WTC11 (cell line): ENCODE results near the gene GRM7. TPM values are rescaled to one million over a fixed set of nuclear protein-coding genes. Genes with fewer than 3 reads are reported as not detected.

Experiments
- ATAC-seq: fragments of 200-7000 bp; cut with Tn5 transposase; 2 replicates; pipeline ENCODE4 v1.10.0; 2021; ENCODE audit warnings: mild to moderate bottlenecking, moderate library complexity
- CTCF ChIA-PET: fragments of 300-600 bp; sonication (Branson Sonifier 250); formaldehyde crosslinking; loops from one replicate; lab custom pipeline; 2021; ENCODE audit warnings: antibody characterized with exemption; lab: Charles Lee
- POLR2A ChIA-PET: fragments of 350-600 bp; sonication (Branson Sonifier 250); formaldehyde crosslinking; loops from one replicate; lab custom pipeline; 2021; ENCODE audit warnings: antibody characterized with exemption; lab: Charles Lee
- DNase-seq: peaks from one replicate; pipeline ENCODE4 v3.0.0; 2021; ENCODE audit warnings: low spot score
- H3K27ac Mint-ChIP-seq: 2 replicates; pipeline ENCODE4 v1.8.0; 2021; ENCODE audit warnings: mixed read lengths
- H3K27me3 Mint-ChIP-seq: 2 replicates; pipeline ENCODE4 v1.8.0; 2021; ENCODE audit warnings: low read depth, mild to moderate bottlenecking, moderate library complexity, mixed read lengths
- H3K36me3 Mint-ChIP-seq: 2 replicates; pipeline ENCODE4 v1.8.0; 2021; ENCODE audit warnings: mixed read lengths
- H3K4me1 Mint-ChIP-seq: 2 replicates; pipeline ENCODE4 v1.8.0; 2022; ENCODE audit warnings: mixed read lengths
- H3K4me3 Mint-ChIP-seq: 2 replicates; pipeline ENCODE4 v1.8.0; 2021; ENCODE audit warnings: mild to moderate bottlenecking, moderate library complexity, mixed read lengths
- H3K9me3 Mint-ChIP-seq: 2 replicates; pipeline ENCODE4 v1.8.0; 2021; ENCODE audit warnings: mixed read lengths
- ATF2 ChIP-seq: sonication (generic); formaldehyde crosslinking; IDR thresholded peaks from 2 replicates; pipeline ENCODE4 v1.8.1; 2022; ENCODE audit warnings: low read depth, missing genetic modification reagents, borderline replicate concordance
- ATF3 ChIP-seq: sonication (generic); formaldehyde crosslinking; conservative IDR thresholded peaks from 2 replicates; pipeline ENCODE4 v1.8.1; 2022; ENCODE audit warnings: mild to moderate bottlenecking, missing genetic modification reagents
- CBFB ChIP-seq: sonication (generic); formaldehyde crosslinking; IDR thresholded peaks from 2 replicates; pipeline ENCODE4 v1.8.1; 2022; ENCODE audit warnings: mild to moderate bottlenecking, low read depth, missing genetic modification reagents
- CTCF ChIP-seq: fragments of 200-600 bp; IDR thresholded peaks from 2 replicates; pipeline ENCODE4 v1.8.0; 2022; ENCODE audit warnings: antibody characterized with exemption
- E2F1 ChIP-seq: sonication (generic); formaldehyde crosslinking; IDR thresholded peaks from 2 replicates; pipeline ENCODE4 v1.8.0; 2022; ENCODE audit warnings: mild to moderate bottlenecking, missing genetic modification reagents
- E2F5 ChIP-seq: sonication (generic); formaldehyde crosslinking; IDR thresholded peaks from 2 replicates; pipeline ENCODE4 v1.8.1; 2022; ENCODE audit warnings: mild to moderate bottlenecking, moderate library complexity, missing genetic modification reagents
- IRF2 ChIP-seq: sonication (generic); formaldehyde crosslinking; IDR thresholded peaks from 2 replicates; pipeline ENCODE4 v1.8.0; 2022; ENCODE audit warnings: low read depth, missing genetic modification reagents, borderline replicate concordance
- JAZF1 ChIP-seq: fragments of 250-450 bp; sonication (Bioruptor Pico); IDR thresholded peaks from 2 replicates; pipeline ENCODE4 v1.9.0; 2021; ENCODE audit warnings: moderate library complexity, mild to moderate bottlenecking, inconsistent platforms
- MYBL2 ChIP-seq: sonication (generic); formaldehyde crosslinking; IDR thresholded peaks from 2 replicates; pipeline ENCODE4 v1.8.1; 2023; ENCODE audit warnings: mild to moderate bottlenecking, moderate library complexity, missing genetic modification reagents
- NFATC4 ChIP-seq: fragments of 250-450 bp; sonication (Bioruptor Pico); IDR thresholded peaks from 2 replicates; pipeline ENCODE4 v1.9.0; 2021; ENCODE audit warnings: mild to moderate bottlenecking
- NFE2L1 ChIP-seq: sonication (generic); formaldehyde crosslinking; IDR thresholded peaks from 2 replicates; pipeline ENCODE4 v1.8.1; 2023; ENCODE audit warnings: missing genetic modification reagents
- SMAD3 ChIP-seq: sonication (generic); formaldehyde crosslinking; IDR thresholded peaks from 2 replicates; pipeline ENCODE4 v1.8.0; 2022; ENCODE audit warnings: missing genetic modification reagents, mild to moderate bottlenecking, borderline replicate concordance
- SP1 ChIP-seq: sonication (generic); formaldehyde crosslinking; conservative IDR thresholded peaks from 2 replicates; pipeline ENCODE4 v1.8.1; 2022; ENCODE audit warnings: missing genetic modification reagents
- TCF7 ChIP-seq: sonication (generic); formaldehyde crosslinking; IDR thresholded peaks from 2 replicates; pipeline ENCODE4 v1.8.0; 2022; ENCODE audit warnings: mild to moderate bottlenecking, low read depth, missing genetic modification reagents, moderate library complexity
- TEAD4 ChIP-seq: sonication (generic); formaldehyde crosslinking; IDR thresholded peaks from 2 replicates; pipeline ENCODE4 v1.8.0; 2022; ENCODE audit warnings: mild to moderate bottlenecking, missing genetic modification reagents
- ZNF396 ChIP-seq: fragments of 250-450 bp; sonication (Bioruptor Pico); IDR thresholded peaks from 2 replicates; pipeline ENCODE4 v1.8.0; 2021; ENCODE audit warnings: mild to moderate bottlenecking, moderate library complexity, borderline replicate concordance
- ZNF532 ChIP-seq: fragments of 250-450 bp; sonication (Bioruptor Pico); IDR thresholded peaks from 2 replicates; pipeline ENCODE4 v1.9.0; 2021; ENCODE audit warnings: mild to moderate bottlenecking, borderline replicate concordance
- ZSCAN18 ChIP-seq: fragments of 250-450 bp; sonication (Bioruptor Pico); IDR thresholded peaks from 2 replicates; pipeline ENCODE4 v2.1.2; 2022; ENCODE audit warnings: mild to moderate bottlenecking, moderate library complexity
- total RNA-seq: library from RNA; stranded (reverse); gene quantifications from 3 replicates; pipeline ENCODE4 v1.2.3, GENCODE V29; 2021

Gene GRM7
- total RNA-seq, 1 experiment from 2014 or later: 0.42 TPM

- TF ChIP-seq E2F1 (CRISPR knock-in tag): no peak
- no peak for TF ChIP-seq ATF3 (CRISPR knock-in tag)
- no peak for TF ChIP-seq IRF2
These were observed 797.4 kb downstream of the GRM7 start (continued) for GRCh38 chr3:7658294-7658693.

GRCh38 chr3:7659079-7659478, 798.2 kb downstream of the GRM7 start:
- ChIA-PET CTCF (no interaction called here), POLR2A (no interaction called here)
- no peak for TF ChIP-seq NFATC4 (CRISPR knock-in tag)
- TF ChIP-seq ZSCAN18 (CRISPR knock-in tag): no peak
- TF ChIP-seq ZNF396 (CRISPR knock-in tag): no peak
- no peak for TF ChIP-seq SP1 (CRISPR knock-in tag)
- no peak for TF ChIP-seq CBFB
- TF ChIP-seq TEAD4 (CRISPR knock-in tag): no peak
- no peak for TF ChIP-seq JAZF1
- TF ChIP-seq E2F5 (CRISPR knock-in tag): no peak
- no peak for TF ChIP-seq MYBL2 (CRISPR knock-in tag)
- TF ChIP-seq CTCF: no peak
- no peak for TF ChIP-seq NFE2L1 (CRISPR knock-in tag)
- TF ChIP-seq ATF2 (CRISPR knock-in tag): no peak
- H3K27me3 Mint-ChIP-seq: no peaks in the 10 kb centered on the region
- DNase-seq: no peak
- H3K36me3 Mint-ChIP-seq: 0 out of 2 replicates have a peak, but pooled peaks cover 3% of the 10 kb centered on the region
- no peak for ATAC-seq
- peaks cover 15% of the 10 kb centered on the region for H3K9me3 Mint-ChIP-seq
- H3K4me3 Mint-ChIP-seq: no peak overlapping the region
- H3K4me1 Mint-ChIP-seq: peaks cover 8% of the 10 kb centered on the region
- no peak overlapping the region for H3K27ac Mint-ChIP-seq

GRCh38 chr3:7663771-7664170, 802.9 kb downstream of the GRM7 start:
- Mint-ChIP-seq H3K36me3 (no peaks in the 10 kb centered on the region), H3K4me1 (peaks cover 8% of the 10 kb centered on the region), H3K27me3 (no peaks in the 10 kb centered on the region), H3K4me3 (no peak overlapping the region), H3K27ac (no peak overlapping the region), H3K9me3 (no peaks in the 10 kb centered on the region)
- ChIA-PET POLR2A (no interaction called here), CTCF (no interaction called here)
- no peak for DNase-seq
- ATAC-seq: no peak
- TF ChIP-seq CTCF (no peak), ZNF532 (CRISPR knock-in tag) (no peak), SMAD3 (no peak), TCF7 (CRISPR knock-in tag) (no peak)
